Measurements from ENCODE around the gene XYLT2. TPM values are rescaled to one million over a fixed set of nuclear protein-coding genes. Genes with fewer than 3 reads are reported as not detected.

The XYLT2 gene
- total RNA-seq, 1 experiment from 2014 or later = 26.4 TPM

DNA sequence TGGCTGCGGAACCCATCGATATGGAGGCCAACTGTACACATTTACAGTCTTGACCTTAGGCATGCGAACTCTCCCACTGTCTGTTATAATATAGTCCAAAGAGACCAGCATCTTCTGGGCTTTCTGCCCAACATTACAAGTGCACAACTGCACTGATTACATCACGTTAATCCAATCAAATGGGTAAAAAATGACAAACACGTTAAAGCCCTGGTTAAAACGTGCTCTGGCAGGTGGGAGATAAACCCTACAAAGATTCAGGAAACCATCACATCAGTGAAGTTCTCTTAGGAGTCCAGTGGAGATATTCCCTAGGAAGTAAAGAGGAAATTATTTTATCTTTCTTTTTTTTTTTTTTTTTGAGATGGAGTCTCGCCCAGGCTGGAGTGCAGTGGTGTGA, 23.7 kb upstream of the XYLT2 start:
- no peaks in the 10 kb centered on the region for H3K79me2 ChIP-seq (ENCODE audit: insufficient read depth, low read length)
- H3K36me3 Mint-ChIP-seq (ENCODE audit: insufficient read depth in 1 of 3, low read depth in 3 of 3) = no peaks in the 10 kb centered on the region
- no peak overlapping the region for H2BK12ac ChIP-seq (ENCODE audit: insufficient read length, low read depth, low read length)
- H4K20me1 ChIP-seq (ENCODE audit: control insufficient read depth, insufficient read depth, insufficient read length) = no peaks in the 10 kb centered on the region
- no peak overlapping the region for H4K5ac ChIP-seq (ENCODE audit: insufficient read length, low read depth, low read length)
- no peak overlapping the region for H2BK20ac ChIP-seq (ENCODE audit: low read depth, low read length, poor library complexity, severe bottlenecking)
- no peak overlapping the region for H4K8ac ChIP-seq (replicated peaks; ENCODE audit: insufficient read length, low read depth, low read length)
- H3K4ac ChIP-seq (ENCODE audit: low read depth, low read length) = no peak overlapping the region
- H3K18ac ChIP-seq (ENCODE audit: insufficient read length, low read depth, low read length) = no peak overlapping the region
- no peak overlapping the region for H2AK5ac ChIP-seq (ENCODE audit: insufficient read length, low read length)
- no peaks in the 10 kb centered on the region for H3K79me1 ChIP-seq (ENCODE audit: insufficient read depth, low read depth, low read length, poor library complexity, severe bottlenecking)
- H2AFZ ChIP-seq (ENCODE audit: low read length) = no peak overlapping the region
- WGBS (ENCODE audit: extremely low coverage, insufficient read length, low lambda C conversion rate) = no CpG with 5 or more reads among the region's 7 CpGs
- peaks cover 5% of the 10 kb centered on the region in 2 experiments; a peak in 3 of 4 replicates for H3K4me1 Mint-ChIP-seq
- H3K4me2 ChIP-seq (ENCODE audit: insufficient read depth, insufficient read length, low read length) = no peak overlapping the region
- DNase-seq = no peak
- peaks cover 5% of the 10 kb centered on the region; the same call in 1 of the 2 replicates for H3K4me1 ChIP-seq (ENCODE audit: insufficient read depth, low read length)
- H3K9me3 ChIP-seq (ENCODE audit: control insufficient read depth, low read depth, low read length) = no peaks in the 10 kb centered on the region
- H3K56ac ChIP-seq (ENCODE audit: insufficient read length, low read depth, low read length) = no peak overlapping the region
- no peak overlapping the region for H2BK5ac ChIP-seq (ENCODE audit: insufficient read length, low read length)
- no peaks in the 10 kb centered on the region for H3K9me3 Mint-ChIP-seq
- H3K14ac ChIP-seq (ENCODE audit: insufficient read depth, low read length) = no peak overlapping the region
- no peak overlapping the region for H3K4me3 Mint-ChIP-seq
- no peak overlapping the region for H2BK120ac ChIP-seq (ENCODE audit: low read depth, low read length, poor library complexity, severe bottlenecking)
- H4K91ac ChIP-seq (ENCODE audit: insufficient read length, low read depth, low read length) = no peak overlapping the region
- H3K27ac ChIP-seq (ENCODE audit: insufficient read length, low read depth, low read length) = no peak overlapping the region
- H3K9ac ChIP-seq (ENCODE audit: extremely low read depth, insufficient read length, low read length) = no peak overlapping the region
- H3T11ph ChIP-seq (ENCODE audit: low read length) = no peak overlapping the region
- H3K23ac ChIP-seq (ENCODE audit: insufficient read length, low read depth, low read length) = no peak overlapping the region
- TF ChIP-seq, protein P1, sequence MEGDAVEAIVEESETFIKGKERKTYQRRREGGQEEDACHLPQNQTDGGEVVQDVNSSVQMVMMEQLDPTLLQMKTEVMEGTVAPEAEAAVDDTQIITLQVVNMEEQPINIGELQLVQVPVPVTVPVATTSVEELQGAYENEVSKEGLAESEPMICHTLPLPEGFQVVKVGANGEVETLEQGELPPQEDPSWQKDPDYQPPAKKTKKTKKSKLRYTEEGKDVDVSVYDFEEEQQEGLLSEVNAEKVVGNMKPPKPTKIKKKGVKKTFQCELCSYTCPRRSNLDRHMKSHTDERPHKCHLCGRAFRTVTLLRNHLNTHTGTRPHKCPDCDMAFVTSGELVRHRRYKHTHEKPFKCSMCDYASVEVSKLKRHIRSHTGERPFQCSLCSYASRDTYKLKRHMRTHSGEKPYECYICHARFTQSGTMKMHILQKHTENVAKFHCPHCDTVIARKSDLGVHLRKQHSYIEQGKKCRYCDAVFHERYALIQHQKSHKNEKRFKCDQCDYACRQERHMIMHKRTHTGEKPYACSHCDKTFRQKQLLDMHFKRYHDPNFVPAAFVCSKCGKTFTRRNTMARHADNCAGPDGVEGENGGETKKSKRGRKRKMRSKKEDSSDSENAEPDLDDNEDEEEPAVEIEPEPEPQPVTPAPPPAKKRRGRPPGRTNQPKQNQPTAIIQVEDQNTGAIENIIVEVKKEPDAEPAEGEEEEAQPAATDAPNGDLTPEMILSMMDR (conservative IDR thresholded peaks at IDR 0.05) = no peak
- no peaks in the 10 kb centered on the region for H3K23me2 ChIP-seq (ENCODE audit: insufficient read length, low read depth, low read length, poor library complexity, severe bottlenecking)
- H2BK15ac ChIP-seq (ENCODE audit: low read depth, low read length) = no peak overlapping the region
- no peaks in the 10 kb centered on the region; the same call in none of the 2 replicates for H3K27me3 Mint-ChIP-seq (ENCODE audit: low read depth)
- no peak overlapping the region for H3K27ac Mint-ChIP-seq
- H3K27me3 ChIP-seq (ENCODE audit: insufficient read depth, low read length) = no peaks in the 10 kb centered on the region
